Astrocyte of the hippocampus (primary cell): ENCODE results near the gene UGT2A3.
"Not testable (repeated sequence)": the region's sequence is repeated elsewhere in the genome, so short reads cannot be mapped to it uniquely, and the experiment has no call there.

ENCODE experiments used
- DNase-seq: peaks from one replicate; pipeline ENCODE4 v3.0.0; 2011; ENCODE audit warnings: low read depth, low spot score

Gene UGT2A3

GRCh38 chr4:68951078-68951805 lies at the start of gene UGT2A3:
Gene UGT2A3, minus strand, starts transcription at chr4:68951804. Its CDS starts 44 bp downstream, at chr4:68951760.
- no peak for DNase-seq

- no peak for DNase-seq
Measured at GRCh38 chr4:68997040-68997439, 45.4 kb upstream of the UGT2A3 start.

GRCh38 chr4:68995292-68995691 lies 43.7 kb upstream of the UGT2A3 start:
- DNase-seq = no peak

- DNase-seq = no peak
Measured at GRCh38 chr4:68987007-68987406, 35.4 kb upstream of the UGT2A3 start.

GRCh38 chr4:68985442-68985841 lies 33.8 kb upstream of the UGT2A3 start:
- no peak for DNase-seq

GRCh38 chr4:68984947-68985346 lies 33.3 kb upstream of the UGT2A3 start:
- no peak for DNase-seq

GRCh38 chr4:68963374-68963773 lies 11.8 kb upstream of the UGT2A3 start:
- DNase-seq = no peak

- no peak for DNase-seq
Measured at GRCh38 chr4:68962868-68963267, 11.3 kb upstream of the UGT2A3 start.

- DNase-seq = no peak
Measured at GRCh38 chr4:68960294-68961163, 8.9 kb upstream of the UGT2A3 start.

GRCh38 chr4:68959085-68959484 lies 7.5 kb upstream of the UGT2A3 start:
- DNase-seq = not testable (repeated sequence)

- DNase-seq = no peak
Measured at GRCh38 chr4:68954126-68954525, 2.5 kb upstream of the UGT2A3 start.

GRCh38 chr4:68953056-68953596 lies 1.5 kb upstream of the UGT2A3 start:
- DNase-seq = no peak

- no peak for DNase-seq
Measured at GRCh38 chr4:68951806-68952585, 392 bp upstream of the UGT2A3 start.

- no peak for DNase-seq
Measured at GRCh38 chr4:68950033-68950432, 1.6 kb downstream of the UGT2A3 start.

GRCh38 chr4:68948985-68949384 lies 2.6 kb downstream of the UGT2A3 start:
- DNase-seq = no peak

- DNase-seq = no peak
Measured at GRCh38 chr4:68948044-68948743, 3.4 kb downstream of the UGT2A3 start.

- DNase-seq = no peak
Measured at GRCh38 chr4:68929076-68929737, 22.4 kb downstream of the UGT2A3 start.

- no peak for DNase-seq
Measured at GRCh38 chr4:68927165-68927564, 24.4 kb downstream of the UGT2A3 start.

- DNase-seq = not testable (repeated sequence)
Measured at GRCh38 chr4:68922202-68922601, 29.4 kb downstream of the UGT2A3 start.

GRCh38 chr4:68921051-68921450 lies 30.6 kb downstream of the UGT2A3 start:
- DNase-seq = no peak

GRCh38 chr4:68917016-68917415 lies 34.6 kb downstream of the UGT2A3 start:
- no peak for DNase-seq
